ENCODE measurements around the gene EVPL.

DNA sequence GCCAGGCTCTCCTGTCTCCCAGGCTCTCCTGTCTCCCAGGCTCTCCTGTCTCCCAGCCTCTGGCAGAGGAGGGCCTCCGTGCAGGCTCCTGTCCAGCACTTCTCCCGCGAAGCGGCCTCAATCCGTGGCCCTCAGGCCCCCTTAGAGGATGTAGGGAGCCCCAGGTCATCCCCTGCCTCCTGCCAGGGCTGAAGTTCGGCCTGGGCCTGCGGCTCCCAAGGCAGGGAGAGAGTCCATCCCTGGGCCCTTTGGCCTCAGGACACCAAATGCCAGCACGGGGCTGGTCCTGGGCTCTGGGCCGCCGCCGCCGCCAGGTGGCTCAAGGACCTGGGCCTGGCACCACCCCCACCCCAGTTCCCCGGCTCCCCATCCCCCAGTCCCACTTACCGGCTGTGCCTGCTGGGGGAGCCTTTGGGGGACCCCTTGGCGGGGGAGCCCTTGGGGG, 370 bp downstream of the EVPL start:
- peak in 3 of 6 experiments; percentile 34 to 51 (median 41) for TF ChIP-seq CTCF (IDR thresholded peaks at IDR 0.05)
- TF ChIP-seq POLR2A (IDR thresholded peaks at IDR 0.05), result no peak

All from thyroid gland (tissue), 4 donors.